Gastrocnemius medialis (tissue), 4 donors: ENCODE measurements around the gene CTNNA2. TPM values are rescaled to one million over a fixed set of nuclear protein-coding genes. Genes with fewer than 3 reads are reported as not detected.

Experiments
- ATAC-seq, 2 donors: fragments of 150-250 bp; one replicate each; pipeline ENCODE4 v1.9.1; 2016
- DNase-seq, 2 donors: peaks; one replicate each; pipeline ENCODE4 v3.0.0-alpha.2; 2019
- H3K27ac ChIP-seq, 4 donors: fragments of 200-600 bp; sonication (generic); 1 replicate in 1 of 4; 2 replicates in 3 of 4; pipeline ENCODE4 v1.5.1; 2016 to 2018; ENCODE audit warnings: mild to moderate bottlenecking in 2 of 4, moderate library complexity in 1 of 4
- H3K27me3 ChIP-seq, 3 donors: fragments of 200-600 bp; sonication (generic) in 2 of 3; 1 replicate in 1 of 3; 2 replicates in 2 of 3; pipeline versions ENCODE4 v1.5.1 to v1.6.0; 2016 to 2019; ENCODE audit warnings: mild to moderate bottlenecking in 1 of 3, moderate library complexity in 1 of 3
- H3K36me3 ChIP-seq, 2 donors: fragments of 200-600 bp; sonication (generic) in 1 of 2; one replicate each; pipeline ENCODE4 v1.5.1; 2017 to 2018
- H3K4me1 ChIP-seq, 2 donors: fragments of 200-600 bp; sonication (generic) in 1 of 2; one replicate each; pipeline ENCODE4 v1.5.1; 2016 to 2017; ENCODE audit warnings: mild to moderate bottlenecking in 2 of 2
- H3K4me3 ChIP-seq, 4 donors: fragments of 200-600 bp; sonication (generic) in 3 of 4; 1 replicate in 1 of 4; 2 replicates in 3 of 4; pipeline ENCODE4 v1.5.1; 2016 to 2019; ENCODE audit warnings: mild to moderate bottlenecking in 2 of 4
- H3K9me3 ChIP-seq, 3 donors: fragments of 200-600 bp; sonication (generic) in 2 of 3; 1 replicate in 1 of 3; 2 replicates in 2 of 3; pipeline ENCODE4 v1.5.1; 2016 to 2019
- CTCF ChIP-seq, 5 experiments: fragments of 450-650 bp in 3 of 5; fragments of 200-600 bp in 2 of 5; sonication (generic) in 2 of 5; IDR thresholded peaks in 4 of 5; conservative IDR thresholded peaks in 1 of 5; 1 replicate in 4 of 5; 2 replicates in 1 of 5; pipeline ENCODE4 v1.5.1; 2016 to 2019; ENCODE audit warnings: antibody characterized with exemption in 5 of 5, mild to moderate bottlenecking in 3 of 5, moderate library complexity in 3 of 5
- POLR2A ChIP-seq, 2 donors: fragments of 450-650 bp; IDR thresholded peaks; one replicate each; pipeline ENCODE4 v1.6.1; 2017; ENCODE audit warnings: antibody characterized with exemption in 2 of 2, mild to moderate bottlenecking in 2 of 2, moderate library complexity in 2 of 2
- in situ Hi-C, 4 donors: fragments of 200-750 bp; cut with MboI; loops; one replicate each; pipeline versions ENCODE4 v1.15.0 to v1.8.0; 2017; ENCODE audit warnings: low sequenced_read_pairs in 4 of 4
- intact Hi-C: fragments of 100-400 bp; cut with DNase I; formaldehyde crosslinking; loops from one replicate; pipeline ENCODE4 v1.15.1; 2023; ENCODE audit warnings: low total_unique reads
- total RNA-seq, 4 donors: library from RNA; depleted of rRNA; stranded (reverse); fragments of >200 nt; gene quantifications; one replicate each; pipeline versions ENCODE4 v1.1.0 to v1.2.3, GENCODE V29; 2016

Gene CTNNA2
- total RNA-seq, 4 donors from 2014 or later = not detected

GRCh38 chr2:79994161-79994560 lies 481.3 kb downstream of the CTNNA2 start:
- in situ Hi-C loops = no loop called here
- Histone ChIP-seq H3K4me3 (no peak overlapping the region), H3K27me3 (no peaks in the 10 kb centered on the region), H3K4me1 (no peaks in the 10 kb centered on the region), H3K9me3 (no peaks in the 10 kb centered on the region), H3K36me3 (no peaks in the 10 kb centered on the region), H3K27ac (no peak overlapping the region)
- TF ChIP-seq CTCF (IDR thresholded peaks at IDR 0.05 in 4 of 5, conservative IDR thresholded peaks at IDR 0.05 in 1 of 5) (no peak), POLR2A (IDR thresholded peaks at IDR 0.05) (no peak)
- no peak for ATAC-seq
- intact Hi-C loops = no loop called here
- DNase-seq = no peak

GRCh38 chr2:79994965-79995364 lies 482.1 kb downstream of the CTNNA2 start:
- no peaks in the 10 kb centered on the region for H3K9me3 ChIP-seq
- no peaks in the 10 kb centered on the region for H3K27me3 ChIP-seq
- intact Hi-C loops = no loop called here
- no peaks in the 10 kb centered on the region for H3K36me3 ChIP-seq
- DNase-seq (no peak), ATAC-seq (no peak)
- no peaks in the 10 kb centered on the region for H3K4me1 ChIP-seq
- in situ Hi-C loops = no loop called here
- no peak overlapping the region for H3K27ac ChIP-seq
- TF ChIP-seq POLR2A (IDR thresholded peaks at IDR 0.05) (no peak), CTCF (IDR thresholded peaks at IDR 0.05 in 4 of 5, conservative IDR thresholded peaks at IDR 0.05 in 1 of 5) (no peak)
- H3K4me3 ChIP-seq = no peak overlapping the region

- Histone ChIP-seq H3K27me3 (no peaks in the 10 kb centered on the region), H3K4me3 (no peak overlapping the region), H3K27ac (no peak overlapping the region), H3K36me3 (no peaks in the 10 kb centered on the region), H3K9me3 (no peaks in the 10 kb centered on the region), H3K4me1 (no peaks in the 10 kb centered on the region)
- intact Hi-C loops = no loop called here
- ATAC-seq (no peak), DNase-seq (no peak)
- in situ Hi-C loops = no loop called here
- TF ChIP-seq CTCF (IDR thresholded peaks at IDR 0.05 in 4 of 5, conservative IDR thresholded peaks at IDR 0.05 in 1 of 5) = no peak
- TF ChIP-seq POLR2A (IDR thresholded peaks at IDR 0.05) = no peak
Observed at GRCh38 chr2:79996709-79997108, 483.9 kb downstream of the CTNNA2 start.

- intact Hi-C loops = no loop called here
- Histone ChIP-seq H3K27me3 (no peaks in the 10 kb centered on the region), H3K27ac (no peak overlapping the region), H3K9me3 (no peaks in the 10 kb centered on the region), H3K36me3 (no peaks in the 10 kb centered on the region), H3K4me3 (no peak overlapping the region), H3K4me1 (no peaks in the 10 kb centered on the region)
- in situ Hi-C loops = no loop called here
- TF ChIP-seq CTCF (IDR thresholded peaks at IDR 0.05 in 4 of 5, conservative IDR thresholded peaks at IDR 0.05 in 1 of 5) (no peak), POLR2A (IDR thresholded peaks at IDR 0.05) (no peak)
- DNase-seq (no peak), ATAC-seq (no peak)
Observed at GRCh38 chr2:80001701-80002101, 488.9 kb downstream of the CTNNA2 start.

- in situ Hi-C loops (no loop called here), intact Hi-C loops (no loop called here)
- no peaks in the 10 kb centered on the region for H3K27me3 ChIP-seq
Observed at GRCh38 chr2:80002112-80002511, 489.3 kb downstream of the CTNNA2 start.

More at GRCh38 chr2:80002112-80002511, 489.3 kb downstream of the CTNNA2 start:
- Histone ChIP-seq H3K36me3 (no peaks in the 10 kb centered on the region), H3K4me1 (no peaks in the 10 kb centered on the region), H3K4me3 (no peak overlapping the region), H3K9me3 (no peaks in the 10 kb centered on the region), H3K27ac (no peak overlapping the region)
- TF ChIP-seq POLR2A (IDR thresholded peaks at IDR 0.05) = no peak
- TF ChIP-seq CTCF (IDR thresholded peaks at IDR 0.05 in 4 of 5, conservative IDR thresholded peaks at IDR 0.05 in 1 of 5) = no peak
- no peak for ATAC-seq
- no peak for DNase-seq
